Measurements from ENCODE around the gene STAT4. TPM values are rescaled to one million over a fixed set of nuclear protein-coding genes. Genes with fewer than 3 reads are reported as not detected.

Gene STAT4
- polyA plus RNA-seq, 1 of the 3 experiments (the other 2 are of a cell fraction) = 0.12 TPM

DNA sequence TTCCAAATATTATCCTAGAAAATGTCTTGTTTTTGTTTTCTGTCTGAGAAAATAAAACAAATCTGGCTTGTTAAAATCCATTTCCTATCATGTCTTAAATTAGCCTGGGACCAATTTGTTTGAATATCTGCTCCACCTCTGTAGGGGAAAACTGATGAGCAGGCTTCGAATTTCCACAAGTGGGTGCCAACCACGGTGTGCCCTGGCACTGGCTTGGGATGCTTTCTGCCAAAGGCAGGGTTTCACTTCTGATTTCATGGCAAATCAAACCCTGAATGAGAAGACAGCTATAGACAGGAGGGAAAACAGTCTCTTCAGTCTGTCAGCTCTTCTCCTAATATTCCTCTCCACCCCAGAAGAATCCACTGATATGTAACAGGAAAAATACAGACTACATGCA, 33.7 kb upstream of the STAT4 start:
- Histone ChIP-seq H3K4me3 (ENCODE audit: low read depth in 2 of 2, low read length in 1 of 2) (no peak overlapping the region), H3K27ac (ENCODE audit: low read depth in 2 of 2, low read length in 1 of 2) (no peak overlapping the region), H3K79me2 (ENCODE audit: insufficient read depth) (no peaks in the 10 kb centered on the region), H3K27me3 (ENCODE audit: insufficient read depth) (no peaks in the 10 kb centered on the region), H4K20me1 (ENCODE audit: insufficient read depth) (no peaks in the 10 kb centered on the region), H2AFZ (ENCODE audit: low read depth) (no peak overlapping the region), H3K36me3 (replicated peaks in 1 of 2; ENCODE audit: control insufficient read depth in 1 of 2, insufficient read depth in 2 of 2, low read length in 1 of 2) (no peaks in the 10 kb centered on the region), H3K9me2 (no peaks in the 10 kb centered on the region), H3K9ac (no peak overlapping the region), H3K9me3 (no peaks in the 10 kb centered on the region), H3K4me1 (ENCODE audit: control insufficient read depth in 1 of 2, insufficient read depth in 2 of 2, low read depth in 1 of 2, low read length in 1 of 2) (no peaks in the 10 kb centered on the region; a peak in 2 of 4 replicates), H3F3A (replicated peaks; ENCODE audit: insufficient read depth) (no peaks in the 10 kb centered on the region), H3K4me2 (no peak overlapping the region)
- WGBS (ENCODE audit: low lambda C conversion rate) = 78% methylated on average over 2 of the region's 2 CpGs
- DNase-seq = no peak
- ChIA-PET CTCF (no interaction called here), POLR2A (no interaction called here)
- no peak for TF ChIP-seq MEF2A (IDR thresholded peaks at IDR 0.05; ENCODE audit: borderline replicate concordance, low read depth)
- TF ChIP-seq, protein P1, sequence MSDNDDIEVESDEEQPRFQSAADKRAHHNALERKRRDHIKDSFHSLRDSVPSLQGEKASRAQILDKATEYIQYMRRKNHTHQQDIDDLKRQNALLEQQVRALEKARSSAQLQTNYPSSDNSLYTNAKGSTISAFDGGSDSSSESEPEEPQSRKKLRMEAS (IDR thresholded peaks at IDR 0.05; ENCODE audit: low read depth) = no peak
- TF ChIP-seq CHD2 (IDR thresholded peaks at IDR 0.05; ENCODE audit: low read length, partially characterized antibody) = no peak
- no peak for TF ChIP-seq JUND (IDR thresholded peaks at IDR 0.05)
- no peak for TF ChIP-seq RFX5 (IDR thresholded peaks at IDR 0.05; ENCODE audit: low read length)
- TF ChIP-seq FOSL2 (IDR thresholded peaks at IDR 0.05; ENCODE audit: borderline replicate concordance, low read depth) = no peak
- TF ChIP-seq, protein P2, sequence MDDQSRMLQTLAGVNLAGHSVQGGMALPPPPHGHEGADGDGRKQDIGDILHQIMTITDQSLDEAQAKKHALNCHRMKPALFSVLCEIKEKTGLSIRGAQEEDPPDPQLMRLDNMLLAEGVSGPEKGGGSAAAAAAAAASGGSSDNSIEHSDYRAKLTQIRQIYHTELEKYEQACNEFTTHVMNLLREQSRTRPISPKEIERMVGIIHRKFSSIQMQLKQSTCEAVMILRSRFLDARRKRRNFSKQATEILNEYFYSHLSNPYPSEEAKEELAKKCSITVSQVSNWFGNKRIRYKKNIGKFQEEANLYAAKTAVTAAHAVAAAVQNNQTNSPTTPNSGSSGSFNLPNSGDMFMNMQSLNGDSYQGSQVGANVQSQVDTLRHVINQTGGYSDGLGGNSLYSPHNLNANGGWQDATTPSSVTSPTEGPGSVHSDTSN (IDR thresholded peaks at IDR 0.05) = no peak
- no peak for TF ChIP-seq NRF1 (IDR thresholded peaks at IDR 0.05; ENCODE audit: low read depth, low read length)
- TF ChIP-seq TCF12 (IDR thresholded peaks at IDR 0.05) = no peak
- TF ChIP-seq RCOR1 (IDR thresholded peaks at IDR 0.05; ENCODE audit: low read length) = no peak
- TF ChIP-seq RXRA (IDR thresholded peaks at IDR 0.05; ENCODE audit: borderline replicate concordance, low read depth) = no peak
- TF ChIP-seq GATA2 (CRISPR knock-in tag; IDR thresholded peaks at IDR 0.05) = no peak
- TF ChIP-seq FOXJ3 (CRISPR knock-in tag; IDR thresholded peaks at IDR 0.05) = no peak
- no peak for TF ChIP-seq POLR2AphosphoS5 (IDR thresholded peaks at IDR 0.05; ENCODE audit: low read depth, low read length)
- TF ChIP-seq MXI1 (IDR thresholded peaks at IDR 0.05; ENCODE audit: low read depth, low read length) = no peak
- TF ChIP-seq, protein P3, sequence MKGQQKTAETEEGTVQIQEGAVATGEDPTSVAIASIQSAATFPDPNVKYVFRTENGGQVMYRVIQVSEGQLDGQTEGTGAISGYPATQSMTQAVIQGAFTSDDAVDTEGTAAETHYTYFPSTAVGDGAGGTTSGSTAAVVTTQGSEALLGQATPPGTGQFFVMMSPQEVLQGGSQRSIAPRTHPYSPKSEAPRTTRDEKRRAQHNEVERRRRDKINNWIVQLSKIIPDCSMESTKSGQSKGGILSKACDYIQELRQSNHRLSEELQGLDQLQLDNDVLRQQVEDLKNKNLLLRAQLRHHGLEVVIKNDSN (IDR thresholded peaks at IDR 0.05; ENCODE audit: borderline replicate concordance, low read depth) = no peak
- no peak for TF ChIP-seq ELF1 (IDR thresholded peaks at IDR 0.05)

DNA sequence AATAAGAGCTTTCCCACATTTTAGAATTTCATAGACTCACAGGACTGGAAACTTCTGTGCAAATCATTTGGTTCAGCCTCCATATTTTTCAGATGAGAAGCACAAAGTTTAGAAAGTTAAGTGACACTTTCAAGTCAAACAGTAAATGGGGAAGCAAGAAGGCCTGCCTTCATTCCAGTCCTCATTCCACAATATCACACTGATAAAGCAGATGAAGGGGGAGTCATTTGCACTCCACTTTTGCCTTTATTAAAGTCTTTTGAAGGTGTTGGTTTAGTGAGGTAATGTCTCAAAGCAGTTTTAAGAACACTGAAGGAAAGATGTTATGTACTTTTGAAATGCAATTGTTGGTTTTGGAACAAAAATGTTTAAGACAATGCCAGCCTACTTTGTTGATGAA, 32.7 kb upstream of the STAT4 start:
- no peaks in the 10 kb centered on the region for H3K9me3 ChIP-seq
- no peaks in the 10 kb centered on the region for H3K9me2 ChIP-seq
- no peaks in the 10 kb centered on the region; a peak in 2 of 4 replicates for H3K4me1 ChIP-seq (ENCODE audit: control insufficient read depth in 1 of 2, insufficient read depth in 2 of 2, low read depth in 1 of 2, low read length in 1 of 2)
- H3K36me3 ChIP-seq (replicated peaks in 1 of 2; ENCODE audit: control insufficient read depth in 1 of 2, insufficient read depth in 2 of 2, low read length in 1 of 2) = no peaks in the 10 kb centered on the region
- DNase-seq = no peak
- no peaks in the 10 kb centered on the region for H3K79me2 ChIP-seq (ENCODE audit: insufficient read depth)
- no peaks in the 10 kb centered on the region for H3F3A ChIP-seq (replicated peaks; ENCODE audit: insufficient read depth)
- no peak overlapping the region for H3K27ac ChIP-seq (ENCODE audit: low read depth in 2 of 2, low read length in 1 of 2)
- ChIA-PET POLR2A (no interaction called here), CTCF (interaction anchor here (1.2 to 1.9 kb wide), 2 partner anchors 19 to 35 kb away, joined by 3 to 7 read pairs; no protein-coding TSS in a partner anchor)
- no peak for TF ChIP-seq RXRA (IDR thresholded peaks at IDR 0.05; ENCODE audit: borderline replicate concordance, low read depth)
- H3K4me2 ChIP-seq = no peak overlapping the region
- no peak overlapping the region for H3K9ac ChIP-seq
- H4K20me1 ChIP-seq (ENCODE audit: insufficient read depth) = no peaks in the 10 kb centered on the region
- H3K27me3 ChIP-seq (ENCODE audit: insufficient read depth) = no peaks in the 10 kb centered on the region
- no peak overlapping the region for H3K4me3 ChIP-seq (ENCODE audit: low read depth in 2 of 2, low read length in 1 of 2)
- H2AFZ ChIP-seq (ENCODE audit: low read depth) = no peak overlapping the region
